Neural cell (in vitro differentiated cells): ENCODE data around the gene GLI2. TPM values are rescaled to one million over a fixed set of nuclear protein-coding genes. Genes with fewer than 3 reads are reported as not detected.

Source experiments
- H2AFZ ChIP-seq: fragments of 200-600, 300-800 bp; sonication (generic), shearing (Covaris generic); 2 replicates; pipeline ENCODE4 v1.6.0; 2014; ENCODE audit warnings: low read depth, mild to moderate bottlenecking, antibody characterized with exemption, low read length, moderate library complexity
- H3F3A ChIP-seq: fragments of 200-600 bp; shearing (Covaris generic); 2 replicates; pipeline ENCODE4 v1.6.1; 2016; ENCODE audit warnings: mild to moderate bottlenecking, moderate library complexity, mixed read lengths, antibody characterized with exemption, low read length; ENCODE audit not compliant: insufficient read depth, poor library complexity, severe bottlenecking
- H3K27ac ChIP-seq: fragments of 200-600, 300-800 bp; sonication (generic), shearing (Covaris generic); 2 replicates; pipeline ENCODE4 v1.5.1; 2014; ENCODE audit warnings: mild to moderate bottlenecking, low read length, moderate library complexity
- H3K27me3 ChIP-seq: fragments of 300-800, 200-600 bp; sonication (generic), shearing (Covaris generic); 2 replicates; pipeline ENCODE4 v1.6.0; 2014; ENCODE audit warnings: mild to moderate bottlenecking, low read depth, low read length, moderate library complexity; ENCODE audit not compliant: insufficient read depth
- H3K36me3 ChIP-seq: fragments of 300-800, 200-600 bp; sonication (generic), shearing (Covaris generic); 2 replicates; pipeline ENCODE4 v1.5.1; 2014; ENCODE audit warnings: mild to moderate bottlenecking, antibody characterized with exemption, low read length, moderate library complexity; ENCODE audit not compliant: insufficient read depth
- H3K4me2 ChIP-seq: fragments of 300-800, 200-600 bp; sonication (generic), shearing (Covaris generic); 2 replicates; pipeline ENCODE4 v1.6.0; 2014; ENCODE audit warnings: mild to moderate bottlenecking, low read length
- H3K4me3 ChIP-seq: fragments of 300-800, 200-600 bp; sonication (generic), shearing (Covaris generic); 2 replicates; pipeline ENCODE4 v1.5.1; 2014; ENCODE audit warnings: mild to moderate bottlenecking, low read length, moderate library complexity
- H3K79me2 ChIP-seq: fragments of 200-600 bp; shearing (Covaris generic); replicated peaks from 2 replicates; pipeline ENCODE4 v1.6.0; 2014; ENCODE audit warnings: mild to moderate bottlenecking, low read length, moderate library complexity; ENCODE audit not compliant: insufficient read depth
- H3K9ac ChIP-seq: fragments of 300-800, 200-600 bp; sonication (generic), shearing (Covaris generic); 2 replicates; pipeline ENCODE4 v1.6.1; 2016; ENCODE audit warnings: mild to moderate bottlenecking, low read length, mixed read lengths
- H3K9me2 ChIP-seq: fragments of 200-600 bp; shearing (Covaris generic); 2 replicates; pipeline ENCODE4 v1.6.1; 2016; ENCODE audit warnings: mild to moderate bottlenecking, low read length, mixed read lengths; ENCODE audit not compliant: insufficient read depth
- H3K9me3 ChIP-seq: fragments of 200-600, 300-800 bp; sonication (generic), shearing (Covaris generic); 2 replicates; pipeline ENCODE4 v1.6.1; 2016; ENCODE audit warnings: mild to moderate bottlenecking, mixed run types, low read length, moderate library complexity, mixed read lengths
- H4K20me1 ChIP-seq: fragments of 200-600 bp; shearing (Covaris generic); 2 replicates; pipeline ENCODE4 v1.6.1; 2016; ENCODE audit warnings: mild to moderate bottlenecking, mixed run types; ENCODE audit not compliant: insufficient read depth
- CTCF ChIP-seq: fragments of 450-650 bp; IDR thresholded peaks from 2 replicates; pipeline ENCODE4 v1.5.1; 2014; ENCODE audit warnings: antibody characterized with exemption, mild to moderate bottlenecking, moderate library complexity; ENCODE audit not compliant: poor library complexity, severe bottlenecking
- EP300 ChIP-seq: fragments of 450-650 bp; conservative IDR thresholded peaks from 2 replicates; pipeline ENCODE4 v1.6.1; 2014; ENCODE audit warnings: antibody characterized with exemption, mild to moderate bottlenecking, moderate library complexity; ENCODE audit not compliant: poor library complexity, severe bottlenecking
- EZH2 ChIP-seq: fragments of 200-600, 300-800 bp; shearing (Covaris generic), sonication (generic); IDR thresholded peaks from 2 replicates; pipeline ENCODE4 v1.6.1; 2014; ENCODE audit warnings: antibody characterized with exemption, low read length, borderline replicate concordance, mild to moderate bottlenecking; ENCODE audit not compliant: insufficient read depth, poor library complexity, severe bottlenecking
- MXI1 ChIP-seq: fragments of 450-650 bp; conservative IDR thresholded peaks from 2 replicates; pipeline ENCODE4 v1.6.1; 2014; ENCODE audit warnings: antibody characterized with exemption, mild to moderate bottlenecking; ENCODE audit not compliant: poor library complexity, severe bottlenecking
- POLR2AphosphoS5 ChIP-seq: IDR thresholded peaks from 2 replicates; pipeline ENCODE4 v1.6.1; 2012
- RAD21 ChIP-seq: fragments of 450-650 bp; conservative IDR thresholded peaks from 2 replicates; pipeline ENCODE4 v1.6.1; 2014; ENCODE audit warnings: antibody characterized with exemption, mild to moderate bottlenecking, moderate library complexity
- REST ChIP-seq: IDR thresholded peaks from 2 replicates; pipeline ENCODE4 v1.6.1; 2012; ENCODE audit warnings: borderline replicate concordance
- SMC3 ChIP-seq: fragments of 450-650 bp; conservative IDR thresholded peaks from 2 replicates; pipeline ENCODE4 v1.6.1; 2014; ENCODE audit warnings: antibody characterized with exemption, mild to moderate bottlenecking, moderate library complexity; ENCODE audit not compliant: poor library complexity
- TAF1 ChIP-seq: IDR thresholded peaks from 2 replicates; pipeline ENCODE4 v1.6.1; 2012; ENCODE audit warnings: low read depth
- polyA plus RNA-seq: library from polyadenylated mRNA; depleted of rRNA; stranded (reverse); fragments of >200 nt; gene quantifications from 2 replicates; pipeline ENCODE4 v1.2.3, GENCODE V29; 2014

GLI2 gene
- polyA plus RNA-seq, 1 donor from 2014 or later = 0.14 TPM

GRCh38 chr2:120722246-120722567 is 13.5 kb upstream of the GLI2 start:
- H3K79me2 ChIP-seq = no peaks in the 10 kb centered on the region
- no peak overlapping the region for H3K4me2 ChIP-seq
- H4K20me1 ChIP-seq = no peaks in the 10 kb centered on the region
- no peaks in the 10 kb centered on the region for H3F3A ChIP-seq
- no peak for TF ChIP-seq POLR2AphosphoS5
- TF ChIP-seq SMC3 = no peak
- TF ChIP-seq RAD21 = no peak
- no peak for TF ChIP-seq MXI1
- TF ChIP-seq EP300 = no peak
- no peak for TF ChIP-seq EZH2
- TF ChIP-seq TAF1 = no peak
- TF ChIP-seq REST = no peak
- TF ChIP-seq CTCF = no peak
- H3K4me3 ChIP-seq = no peak overlapping the region
- no peak overlapping the region for H3K9ac ChIP-seq
- H3K27ac ChIP-seq = no peak overlapping the region
- H3K9me2 ChIP-seq = no peaks in the 10 kb centered on the region
- H3K27me3 ChIP-seq = no peaks in the 10 kb centered on the region
- no peaks in the 10 kb centered on the region for H3K9me3 ChIP-seq
- H3K36me3 ChIP-seq = no peaks in the 10 kb centered on the region
- H2AFZ ChIP-seq = no peak overlapping the region

- no peak overlapping the region for H3K27ac ChIP-seq
- no peak for TF ChIP-seq RAD21
- TF ChIP-seq CTCF = no peak
- no peak for TF ChIP-seq REST
- TF ChIP-seq POLR2AphosphoS5 = no peak
- TF ChIP-seq SMC3 = no peak
- no peak for TF ChIP-seq MXI1
- TF ChIP-seq EZH2 = no peak
- no peak for TF ChIP-seq TAF1
- TF ChIP-seq EP300 = no peak
- no peaks in the 10 kb centered on the region for H3K36me3 ChIP-seq
- H3K9me3 ChIP-seq = no peaks in the 10 kb centered on the region
- H3K27me3 ChIP-seq = no peaks in the 10 kb centered on the region
- H2AFZ ChIP-seq = no peak overlapping the region
- no peaks in the 10 kb centered on the region for H4K20me1 ChIP-seq
- H3K9ac ChIP-seq = no peak overlapping the region
- H3K4me2 ChIP-seq = no peak overlapping the region
- no peaks in the 10 kb centered on the region for H3F3A ChIP-seq
- no peaks in the 10 kb centered on the region for H3K79me2 ChIP-seq
- H3K9me2 ChIP-seq = no peaks in the 10 kb centered on the region
- H3K4me3 ChIP-seq = no peak overlapping the region
These were observed 12.9 kb upstream of the GLI2 start for GRCh38 chr2:120722568-120723421.
